Thoracic aorta (tissue), 2 donors: ENCODE measurements around the gene USP15. TPM values are rescaled to one million over a fixed set of nuclear protein-coding genes. Genes with fewer than 3 reads are reported as not detected.

ENCODE experiments used
- ATAC-seq: fragments of 150-250 bp; one replicate; pipeline ENCODE4 v1.8.0; 2017; ENCODE audit warnings: low read depth; ENCODE audit not compliant: insufficient number of reproducible peaks, low FRiP score
- DNase-seq: peaks from one replicate; pipeline ENCODE4 v3.0.0-alpha.2; 2020; ENCODE audit warnings: low spot score
- H3K27ac ChIP-seq, 2 donors: fragments of 200-600 bp; sonication (generic); 1 replicate in 1 of 2; 2 replicates in 1 of 2; pipeline ENCODE4 v1.5.1; 2016; ENCODE audit warnings: mild to moderate bottlenecking in 2 of 2, moderate library complexity in 2 of 2
- H3K27me3 ChIP-seq: fragments of 200-600 bp; sonication (generic); replicated peaks from 2 replicates; pipeline ENCODE4 v1.6.0; 2016; ENCODE audit warnings: mild to moderate bottlenecking; ENCODE audit not compliant: insufficient read depth
- H3K36me3 ChIP-seq: fragments of 200-600 bp; sonication (generic); one replicate; pipeline ENCODE4 v1.5.1; 2016
- H3K4me1 ChIP-seq, 2 donors: fragments of 200-600 bp; sonication (generic); 1 replicate in 1 of 2; 2 replicates in 1 of 2; pipeline versions ENCODE4 v1.5.1 to v1.6.0; 2016; ENCODE audit warnings: low read depth in 2 of 2, mild to moderate bottlenecking in 1 of 2; ENCODE audit not compliant: control insufficient read depth in 1 of 2
- H3K4me3 ChIP-seq: fragments of 200-600 bp; sonication (generic); 2 replicates; pipeline ENCODE4 v1.5.1; 2016; ENCODE audit warnings: mild to moderate bottlenecking
- H3K9me3 ChIP-seq: fragments of 200-600 bp; sonication (generic); 2 replicates; pipeline ENCODE4 v1.5.1; 2016
- total RNA-seq, 2 donors: library from RNA; depleted of rRNA; stranded (reverse); fragments of >200 nt; gene quantifications; one replicate each; pipeline versions ENCODE4 v1.1.0 to v1.2.3, GENCODE V29; 2016
- TF ChIP-seq, protein P1 (sequence below): fragments of 200-600 bp; sonication (generic); IDR thresholded peaks from one replicate; pipeline ENCODE4 v1.5.1; 2019; ENCODE audit warnings: antibody characterized with exemption

Gene USP15
- total RNA-seq, 2 donors from 2014 or later = 39.5 to 128 TPM

DNA sequence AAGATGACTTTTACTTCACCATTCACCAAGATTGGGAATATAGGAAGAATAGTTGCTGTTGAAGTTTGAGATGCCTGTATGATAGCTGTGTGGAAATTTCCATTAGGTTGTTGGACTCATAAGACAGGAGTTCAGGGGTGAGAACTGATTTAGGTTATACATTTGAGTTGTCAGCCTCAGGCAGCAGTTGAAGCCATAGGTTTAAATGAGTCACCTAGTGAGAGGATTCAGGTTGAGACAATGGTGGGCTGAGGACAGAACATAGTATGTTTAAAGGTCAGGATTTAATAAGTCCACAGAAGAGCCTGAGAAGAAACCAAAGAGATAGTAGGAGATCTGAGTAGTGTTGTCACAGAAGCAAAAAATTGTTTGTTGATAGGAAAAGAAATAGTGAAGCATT is 142.8 kb downstream of the USP15 start:
- DNase-seq = no peak
- Histone ChIP-seq H3K9me3 (no peaks in the 10 kb centered on the region), H3K4me3 (no peak overlapping the region), H3K27ac (no peak overlapping the region), H3K36me3 (peaks cover 12% of the 10 kb centered on the region), H3K27me3 (no peaks in the 10 kb centered on the region), H3K4me1 (no peaks in the 10 kb centered on the region)
- no peak for ATAC-seq
- TF ChIP-seq, protein P1, sequence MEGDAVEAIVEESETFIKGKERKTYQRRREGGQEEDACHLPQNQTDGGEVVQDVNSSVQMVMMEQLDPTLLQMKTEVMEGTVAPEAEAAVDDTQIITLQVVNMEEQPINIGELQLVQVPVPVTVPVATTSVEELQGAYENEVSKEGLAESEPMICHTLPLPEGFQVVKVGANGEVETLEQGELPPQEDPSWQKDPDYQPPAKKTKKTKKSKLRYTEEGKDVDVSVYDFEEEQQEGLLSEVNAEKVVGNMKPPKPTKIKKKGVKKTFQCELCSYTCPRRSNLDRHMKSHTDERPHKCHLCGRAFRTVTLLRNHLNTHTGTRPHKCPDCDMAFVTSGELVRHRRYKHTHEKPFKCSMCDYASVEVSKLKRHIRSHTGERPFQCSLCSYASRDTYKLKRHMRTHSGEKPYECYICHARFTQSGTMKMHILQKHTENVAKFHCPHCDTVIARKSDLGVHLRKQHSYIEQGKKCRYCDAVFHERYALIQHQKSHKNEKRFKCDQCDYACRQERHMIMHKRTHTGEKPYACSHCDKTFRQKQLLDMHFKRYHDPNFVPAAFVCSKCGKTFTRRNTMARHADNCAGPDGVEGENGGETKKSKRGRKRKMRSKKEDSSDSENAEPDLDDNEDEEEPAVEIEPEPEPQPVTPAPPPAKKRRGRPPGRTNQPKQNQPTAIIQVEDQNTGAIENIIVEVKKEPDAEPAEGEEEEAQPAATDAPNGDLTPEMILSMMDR = no peak

DNA sequence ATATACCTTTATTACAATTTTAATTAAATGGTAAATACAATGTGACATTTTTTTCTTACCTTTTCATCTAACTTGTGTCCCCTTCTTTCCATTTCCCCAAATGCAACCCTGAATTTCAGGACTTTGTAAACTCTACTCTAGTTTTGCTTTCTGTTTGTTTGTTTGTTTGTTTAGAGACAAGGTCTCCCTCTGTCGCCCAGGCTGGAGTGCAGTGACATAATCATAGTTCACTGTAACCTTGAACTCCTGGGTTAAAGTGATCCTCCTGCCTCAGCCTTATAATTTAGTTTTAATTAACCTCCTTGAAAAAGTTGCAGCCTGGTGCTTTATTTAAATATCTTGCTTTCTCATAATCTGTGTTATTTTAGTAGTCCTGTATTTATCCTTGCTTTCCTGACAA is 147.4 kb downstream of the USP15 start:
- TF ChIP-seq, protein P1 = no peak
- ATAC-seq = no peak
- peaks cover 1% of the 10 kb centered on the region for H3K36me3 ChIP-seq

DNA sequence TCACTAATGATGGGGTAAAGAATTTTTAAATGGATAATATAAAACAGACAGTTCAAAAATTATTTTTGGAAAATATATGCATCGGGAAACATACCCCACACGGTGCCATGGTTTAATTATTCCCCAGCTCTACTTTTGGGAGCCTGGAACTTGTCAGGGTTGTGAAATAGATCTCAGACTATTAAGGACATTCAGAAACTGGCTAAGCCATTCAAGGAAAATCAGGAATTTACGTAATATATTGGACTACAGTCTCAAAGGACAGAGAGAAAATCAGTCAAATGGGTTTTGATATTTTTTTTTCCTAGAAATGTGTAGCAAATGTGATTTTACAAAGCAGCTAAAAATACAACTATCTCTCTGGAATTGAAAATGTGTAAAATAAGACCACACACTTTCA is 148.9 kb downstream of the USP15 start:
- no peak overlapping the region for H3K4me3 ChIP-seq
- H3K27ac ChIP-seq = no peak overlapping the region
- TF ChIP-seq, protein P1 = no peak
- ATAC-seq = no peak
- no peaks in the 10 kb centered on the region for H3K27me3 ChIP-seq
- no peaks in the 10 kb centered on the region for H3K9me3 ChIP-seq
- peaks cover 0 to 6% of the 10 kb centered on the region in 2 donors for H3K4me1 ChIP-seq
- no peak for DNase-seq
- H3K36me3 ChIP-seq = no peaks in the 10 kb centered on the region

More for the DNA sequence above, 147.4 kb downstream of the USP15 start:
- H3K9me3 ChIP-seq = no peaks in the 10 kb centered on the region
- H3K4me1 ChIP-seq = peaks cover 0 to 6% of the 10 kb centered on the region in 2 donors
- no peak for DNase-seq
- H3K4me3 ChIP-seq = no peak overlapping the region
- no peak overlapping the region for H3K27ac ChIP-seq
- H3K27me3 ChIP-seq = no peaks in the 10 kb centered on the region

DNA sequence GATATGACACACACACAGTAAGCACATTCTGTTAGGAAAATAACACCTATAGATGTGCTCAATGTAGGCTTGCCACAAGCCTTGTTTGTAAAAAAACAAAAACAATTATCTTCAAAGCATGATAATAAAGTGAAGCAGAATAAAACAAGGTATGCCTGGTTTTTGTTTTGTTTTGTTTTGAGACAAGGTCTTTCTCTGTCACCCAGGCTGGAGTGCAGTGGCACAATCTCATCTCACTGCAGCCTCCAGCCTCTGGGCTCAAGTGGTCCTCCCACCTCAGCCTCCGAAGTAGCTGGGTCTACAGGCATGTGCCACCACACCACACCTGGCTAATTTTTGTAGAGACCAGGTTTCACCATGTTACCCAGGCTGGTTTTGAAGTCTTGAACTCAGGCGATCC is 154.0 kb downstream of the USP15 start:
- TF ChIP-seq, protein P1 = no peak
- no peaks in the 10 kb centered on the region for H3K9me3 ChIP-seq
- no peak for ATAC-seq

DNA sequence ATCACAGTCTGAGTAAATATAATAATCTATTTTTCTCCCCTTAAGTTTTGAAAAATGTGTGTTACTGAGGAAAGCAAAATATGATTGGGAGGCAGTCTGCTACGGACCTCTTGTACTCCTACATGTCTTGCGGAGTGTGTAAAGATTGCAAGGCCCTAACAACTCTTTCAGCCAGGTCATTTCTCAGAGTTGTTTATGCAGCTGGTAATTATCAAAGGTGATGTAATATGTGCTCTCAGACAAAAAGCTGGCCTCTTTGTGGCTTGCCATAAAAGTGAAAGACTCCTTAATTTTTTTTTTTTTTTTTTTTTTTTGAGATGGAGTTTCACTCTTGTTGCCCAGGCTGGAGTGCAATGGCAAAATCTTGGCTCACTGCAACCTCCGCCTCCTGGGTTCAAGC is 165.9 kb downstream of the USP15 start:
- H3K4me3 ChIP-seq = no peak overlapping the region
- TF ChIP-seq, protein P1 = no peak
- no peak for DNase-seq
- ATAC-seq = no peak
- no peaks in the 10 kb centered on the region for H3K4me1 ChIP-seq
- no peaks in the 10 kb centered on the region for H3K36me3 ChIP-seq
- H3K9me3 ChIP-seq = peaks cover 19% of the 10 kb centered on the region
- H3K27me3 ChIP-seq = no peaks in the 10 kb centered on the region
- H3K27ac ChIP-seq = no peak overlapping the region

More for the DNA sequence above, 154.0 kb downstream of the USP15 start:
- Histone ChIP-seq H3K4me1 (peaks cover 0 to 6% of the 10 kb centered on the region in 2 donors), H3K4me3 (no peak overlapping the region), H3K27me3 (no peaks in the 10 kb centered on the region), H3K36me3 (no peaks in the 10 kb centered on the region), H3K27ac (no peak overlapping the region)
- no peak for DNase-seq
